Osteocyte (in vitro differentiated cells): ENCODE data around the gene NOP16. TPM values are rescaled to one million over a fixed set of nuclear protein-coding genes. Genes with fewer than 3 reads are reported as not detected.

Experiments used
- DNase-seq: peaks from one replicate; pipeline ENCODE4 v3.0.0; 2021; ENCODE audit warnings: mixed read lengths; ENCODE audit not compliant: unreplicated experiment; ENCODE audit errors: extremely low spot score
- H3K27ac Mint-ChIP-seq: one replicate; pipeline ENCODE4 v1.8.0; 2021; ENCODE audit warnings: mild to moderate bottlenecking, mixed read lengths; ENCODE audit not compliant: unreplicated experiment
- H3K27me3 Mint-ChIP-seq: one replicate; pipeline ENCODE4 v1.8.0; 2021; ENCODE audit warnings: mixed read lengths; ENCODE audit not compliant: unreplicated experiment
- H3K36me3 Mint-ChIP-seq: one replicate; pipeline ENCODE4 v1.8.0; 2021; ENCODE audit warnings: mixed read lengths; ENCODE audit not compliant: unreplicated experiment
- H3K4me1 Mint-ChIP-seq: one replicate; pipeline ENCODE4 v1.8.0; 2021; ENCODE audit warnings: mixed read lengths; ENCODE audit not compliant: unreplicated experiment
- H3K4me3 Mint-ChIP-seq: one replicate; pipeline ENCODE4 v1.8.0; 2021; ENCODE audit warnings: mild to moderate bottlenecking, moderate library complexity, mixed read lengths; ENCODE audit not compliant: unreplicated experiment
- H3K9me3 Mint-ChIP-seq: one replicate; pipeline ENCODE4 v1.8.0; 2021; ENCODE audit warnings: mixed read lengths; ENCODE audit not compliant: unreplicated experiment
- CTCF ChIP-seq: fragments of 200-600 bp; sonication (generic); IDR thresholded peaks from 2 replicates; pipeline ENCODE4 v1.5.0; 2021; ENCODE audit warnings: antibody characterized with exemption, mild to moderate bottlenecking, moderate library complexity
- total RNA-seq: library from RNA; stranded (reverse); gene quantifications from 2 replicates; pipeline ENCODE4 v1.2.1, GENCODE V29; 2021

NOP16 gene
- total RNA-seq, 1 donor from 2014 or later, result 15.5 TPM

DNA sequence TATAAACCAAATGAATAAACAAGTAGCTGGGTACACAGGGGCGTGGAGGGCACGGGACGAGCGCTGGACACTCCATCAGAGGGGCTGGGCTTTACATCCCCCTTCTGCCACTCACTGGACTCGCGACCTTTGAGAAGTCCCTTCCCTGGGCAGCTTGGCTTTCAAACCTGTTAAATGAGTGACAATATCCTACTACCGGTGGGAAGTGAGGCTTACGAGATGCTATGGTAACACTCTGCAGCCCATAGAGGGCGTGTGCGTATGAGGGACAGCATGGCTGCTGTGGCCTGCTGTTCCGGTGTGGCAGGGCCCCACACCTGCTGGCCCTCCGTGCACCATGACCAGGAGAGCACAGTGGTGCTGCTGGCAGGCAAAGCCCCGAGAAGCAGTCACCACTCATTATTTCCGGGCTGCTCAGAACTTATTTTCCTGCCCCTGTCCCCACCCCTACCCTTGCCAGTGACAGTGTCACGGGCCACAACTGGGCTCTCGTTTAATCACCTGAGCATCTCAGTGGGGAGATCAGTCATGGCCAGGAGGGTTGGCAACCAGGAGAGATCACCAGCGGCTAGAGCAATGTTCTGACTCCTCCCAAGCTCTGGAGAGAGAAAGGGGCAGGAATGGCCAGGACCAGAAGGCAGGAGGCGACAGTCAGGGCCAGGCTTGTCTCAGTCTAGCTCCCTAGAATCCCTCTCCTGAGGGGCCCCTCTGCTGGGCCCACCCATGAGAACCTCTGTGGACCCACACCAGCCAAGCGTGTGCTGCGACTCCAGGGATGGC lies 17.4 kb upstream of the NOP16 start:
- TF ChIP-seq CTCF, result no peak
- H3K4me3 Mint-ChIP-seq, result no peak overlapping the region
- H3K36me3 Mint-ChIP-seq, result peaks cover 20% of the 10 kb centered on the region
- no peak for DNase-seq
- H3K27ac Mint-ChIP-seq, result no peak overlapping the region
- peaks cover 20% of the 10 kb centered on the region for H3K4me1 Mint-ChIP-seq
- no peaks in the 10 kb centered on the region for H3K9me3 Mint-ChIP-seq
- H3K27me3 Mint-ChIP-seq, result no peaks in the 10 kb centered on the region

DNA sequence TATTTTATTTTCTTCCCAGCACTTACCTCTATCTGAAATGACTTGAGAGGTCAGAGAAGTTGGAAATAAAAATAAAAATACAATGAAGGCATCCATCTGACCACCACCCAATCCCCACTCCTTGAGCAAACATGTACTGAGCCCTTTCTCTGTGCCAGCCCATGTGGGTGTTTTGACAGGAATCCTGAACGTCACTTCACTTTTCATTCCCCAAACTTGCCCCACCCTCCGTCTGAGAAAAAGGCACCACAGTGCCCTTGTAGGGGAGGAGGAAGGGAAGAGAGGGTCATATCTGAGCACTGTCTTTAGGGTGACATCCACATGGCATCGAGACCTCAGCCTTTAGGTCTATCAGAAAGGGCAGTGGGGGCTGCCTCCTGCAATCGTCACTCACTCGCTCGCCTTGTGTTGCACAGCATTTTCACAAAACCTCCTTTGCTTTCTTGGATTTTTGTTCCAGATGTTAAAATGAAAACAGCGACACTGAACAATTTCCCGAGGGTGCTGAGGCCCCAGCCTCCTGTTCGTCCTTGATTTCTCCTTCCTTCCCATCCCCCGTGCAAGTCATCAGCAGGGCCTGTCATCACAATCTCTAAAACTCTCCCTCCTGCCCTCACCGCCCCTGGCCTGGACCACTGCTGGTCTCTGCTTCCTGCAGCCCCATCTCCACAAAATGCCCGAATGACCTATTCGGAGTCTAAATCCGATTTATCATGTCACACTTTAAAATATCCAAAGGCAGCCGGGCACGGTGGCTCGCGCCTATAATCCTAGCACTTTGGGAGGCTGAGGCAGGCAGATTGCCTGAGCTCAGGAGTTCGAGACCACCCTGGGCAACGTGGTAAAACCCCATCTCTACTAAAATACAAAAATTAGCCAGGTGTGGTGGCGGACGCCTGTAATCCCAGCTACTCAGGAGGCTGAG lies 13.1 kb upstream of the NOP16 start:
- H3K9me3 Mint-ChIP-seq, result no peaks in the 10 kb centered on the region
- no peak for TF ChIP-seq CTCF
- no peak for DNase-seq
- no peak overlapping the region for H3K4me3 Mint-ChIP-seq
- no peak overlapping the region for H3K27ac Mint-ChIP-seq
- peaks cover 17% of the 10 kb centered on the region for H3K4me1 Mint-ChIP-seq
- no peaks in the 10 kb centered on the region for H3K27me3 Mint-ChIP-seq
- peaks cover 14% of the 10 kb centered on the region for H3K36me3 Mint-ChIP-seq

DNA sequence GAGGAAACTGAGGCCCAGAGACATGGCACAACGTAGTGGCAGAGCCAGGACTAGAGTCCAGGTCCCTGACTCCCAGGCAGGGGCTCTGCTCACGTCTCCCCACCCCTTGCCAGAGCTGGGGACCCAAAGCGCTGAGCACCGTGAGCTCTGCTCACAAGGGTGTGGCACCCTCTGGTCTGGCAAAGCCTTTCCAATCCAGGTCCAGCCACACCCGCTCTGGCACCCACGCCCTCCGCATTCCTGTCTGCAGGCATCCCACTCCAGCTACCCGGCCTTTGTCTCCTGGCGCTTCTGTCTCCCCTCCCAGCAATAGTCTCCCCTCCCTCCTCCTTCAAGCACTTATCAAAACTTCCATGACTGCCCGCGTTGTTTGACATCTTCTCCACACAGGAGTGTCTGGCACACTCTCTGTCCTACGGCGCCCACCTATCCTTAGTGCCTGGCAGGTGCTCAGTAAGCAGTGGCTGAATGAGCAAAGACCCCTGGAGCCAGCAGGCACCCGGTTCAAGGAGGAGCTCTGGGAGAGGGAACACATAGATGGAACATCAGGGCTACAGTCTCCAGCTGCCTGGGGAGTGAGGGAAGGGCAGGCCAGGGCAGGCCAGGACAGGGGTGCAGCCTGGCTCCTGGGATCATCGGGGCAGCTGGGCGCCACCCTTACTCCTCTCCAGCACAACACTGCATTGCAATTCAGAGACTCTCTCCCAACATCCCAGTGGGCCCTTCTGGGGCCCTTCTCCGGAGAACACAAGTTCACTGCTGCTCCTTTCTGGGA lies 12.2 kb upstream of the NOP16 start:
- Mint-ChIP-seq H3K4me3 (no peak overlapping the region), H3K27me3 (no peaks in the 10 kb centered on the region), H3K4me1 (peaks cover 17% of the 10 kb centered on the region), H3K27ac (peak overlapping the region; percentile 23), H3K9me3 (no peaks in the 10 kb centered on the region), H3K36me3 (peaks cover 12% of the 10 kb centered on the region)
- no peak for TF ChIP-seq CTCF
- no peak for DNase-seq

GRCh38 chr5:176397736-176398420 lies 9.5 kb upstream of the NOP16 start:
- Mint-ChIP-seq H3K9me3 (no peaks in the 10 kb centered on the region), H3K27ac (no peak overlapping the region), H3K27me3 (no peaks in the 10 kb centered on the region), H3K4me1 (peaks cover 17% of the 10 kb centered on the region), H3K4me3 (no peak overlapping the region), H3K36me3 (peaks cover 8% of the 10 kb centered on the region)
- no peak for TF ChIP-seq CTCF
- DNase-seq, result no peak
